ENCODE results near the gene LILRA2.

DNA sequence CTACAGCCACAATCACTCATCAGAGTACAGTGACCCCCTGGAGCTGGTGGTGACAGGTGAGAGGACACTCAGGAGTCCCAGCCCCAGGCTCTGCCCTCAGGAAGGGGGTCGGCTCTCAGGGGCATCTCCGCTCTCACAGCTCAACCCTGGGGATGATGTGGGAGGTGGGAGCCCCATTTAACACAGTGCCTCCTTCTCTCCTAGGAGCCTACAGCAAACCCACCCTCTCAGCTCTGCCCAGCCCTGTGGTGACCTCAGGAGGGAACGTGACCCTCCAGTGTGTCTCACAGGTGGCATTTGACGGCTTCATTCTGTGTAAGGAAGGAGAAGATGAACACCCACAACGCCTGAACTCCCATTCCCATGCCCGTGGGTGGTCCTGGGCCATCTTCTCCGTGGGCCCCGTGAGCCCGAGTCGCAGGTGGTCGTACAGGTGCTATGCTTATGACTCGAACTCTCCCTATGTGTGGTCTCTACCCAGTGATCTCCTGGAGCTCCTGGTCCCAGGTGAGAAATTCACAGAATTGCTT is 1.0 kb downstream of the LILRA2 start:
- no peak for TF ChIP-seq POLR2AphosphoS5 (IDR thresholded peaks at IDR 0.05; ENCODE audit: low read depth, low read length)
- TF ChIP-seq SIRT6 (IDR thresholded peaks at IDR 0.05; ENCODE audit: low read length): no peak
- TF ChIP-seq, protein P1, sequence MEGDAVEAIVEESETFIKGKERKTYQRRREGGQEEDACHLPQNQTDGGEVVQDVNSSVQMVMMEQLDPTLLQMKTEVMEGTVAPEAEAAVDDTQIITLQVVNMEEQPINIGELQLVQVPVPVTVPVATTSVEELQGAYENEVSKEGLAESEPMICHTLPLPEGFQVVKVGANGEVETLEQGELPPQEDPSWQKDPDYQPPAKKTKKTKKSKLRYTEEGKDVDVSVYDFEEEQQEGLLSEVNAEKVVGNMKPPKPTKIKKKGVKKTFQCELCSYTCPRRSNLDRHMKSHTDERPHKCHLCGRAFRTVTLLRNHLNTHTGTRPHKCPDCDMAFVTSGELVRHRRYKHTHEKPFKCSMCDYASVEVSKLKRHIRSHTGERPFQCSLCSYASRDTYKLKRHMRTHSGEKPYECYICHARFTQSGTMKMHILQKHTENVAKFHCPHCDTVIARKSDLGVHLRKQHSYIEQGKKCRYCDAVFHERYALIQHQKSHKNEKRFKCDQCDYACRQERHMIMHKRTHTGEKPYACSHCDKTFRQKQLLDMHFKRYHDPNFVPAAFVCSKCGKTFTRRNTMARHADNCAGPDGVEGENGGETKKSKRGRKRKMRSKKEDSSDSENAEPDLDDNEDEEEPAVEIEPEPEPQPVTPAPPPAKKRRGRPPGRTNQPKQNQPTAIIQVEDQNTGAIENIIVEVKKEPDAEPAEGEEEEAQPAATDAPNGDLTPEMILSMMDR (IDR thresholded peaks at IDR 0.05; ENCODE audit: control extremely low read depth in 1 of 3, insufficient read depth in 1 of 3, low read depth in 1 of 3, low read length in 3 of 3): no peak

Data from H1 (cell line).